VCaP (cell line): ENCODE measurements around the gene SLC17A7.

Source experiments
- H3K27ac ChIP-seq: fragments of 450-650 bp; 2 replicates; pipeline ENCODE4 v1.5.1; 2017
- CTCF ChIP-seq: fragments of 450-650 bp; conservative IDR thresholded peaks from 2 replicates; pipeline ENCODE4 v1.5.1; 2017; ENCODE audit warnings: mild to moderate bottlenecking, moderate library complexity

The SLC17A7 gene

GRCh38 chr19:49383599-49383998 is 57.7 kb downstream of the SLC17A7 start:
- H3K27ac ChIP-seq = no peak overlapping the region
- TF ChIP-seq CTCF = no peak

- no peak for TF ChIP-seq CTCF
Observed at GRCh38 chr19:49382639-49383038, 58.7 kb downstream of the SLC17A7 start.

DNA sequence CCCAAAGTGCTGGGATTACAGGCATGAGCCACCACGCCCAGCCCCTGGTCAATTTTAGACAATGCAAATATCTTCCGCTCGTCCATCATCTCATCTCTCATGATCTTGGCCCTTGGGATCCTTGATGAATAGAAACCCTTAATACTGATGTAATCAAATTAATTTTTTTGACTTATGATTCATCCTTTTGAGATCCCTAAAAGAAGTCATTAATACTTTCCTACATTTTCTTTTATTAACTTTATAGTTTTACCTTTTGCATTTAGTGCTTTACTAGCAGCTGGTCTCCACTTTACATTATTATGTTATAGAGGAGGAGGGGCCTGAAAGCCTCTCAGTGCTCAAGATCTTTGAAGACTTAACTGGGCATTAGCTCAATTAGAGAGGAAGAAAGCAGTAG is 60.9 kb downstream of the SLC17A7 start:
- no peak overlapping the region for H3K27ac ChIP-seq
- TF ChIP-seq CTCF = no peak

More at GRCh38 chr19:49382639-49383038, 58.7 kb downstream of the SLC17A7 start:
- H3K27ac ChIP-seq = no peak overlapping the region
